ENCODE results near the gene PDGFB. TPM values are rescaled to one million over a fixed set of nuclear protein-coding genes. Genes with fewer than 3 reads are reported as not detected.
A peak's percentile ranks its signal among the peaks of the same experiment; 100 is the strongest.

Gene PDGFB
- total RNA-seq, 2 experiments from 2014 or later = 0.89 to 1.1 TPM

- DNase-seq = no peak
- peaks cover 12% of the 10 kb centered on the region for H3K27me3 Mint-ChIP-seq
- H3K27ac Mint-ChIP-seq = no peak overlapping the region
- H3K4me3 Mint-ChIP-seq = no peak overlapping the region
- no peaks in the 10 kb centered on the region for H3K36me3 Mint-ChIP-seq (ENCODE audit: low read depth)
- POLR2A ChIA-PET = no interaction called here
- peaks cover 4% of the 10 kb centered on the region for H3K9me3 Mint-ChIP-seq
- CTCF ChIA-PET = interaction anchor here (0.9 kb wide), 1 partner anchor 246 kb away, joined by 3 read pairs; no protein-coding TSS in a partner anchor
- H3K4me1 Mint-ChIP-seq = peaks cover 19% of the 10 kb centered on the region
Measured at GRCh38 chr22:39256186-39256552, 11.4 kb upstream of the PDGFB start.

GRCh38 chr22:39255449-39256185 lies 10.8 kb upstream of the PDGFB start:
- Mint-ChIP-seq H3K9me3 (no peaks in the 10 kb centered on the region), H3K4me3 (no peak overlapping the region), H3K36me3 (ENCODE audit: low read depth) (no peaks in the 10 kb centered on the region), H3K27ac (no peak overlapping the region), H3K27me3 (peaks cover 11% of the 10 kb centered on the region), H3K4me1 (peaks cover 19% of the 10 kb centered on the region)
- CTCF ChIA-PET = interaction anchor here (0.6 to 1.5 kb wide), 4 partner anchors 15 to 254 kb away, joined by 3 to 4 read pairs (median 3); no protein-coding TSS in a partner anchor
- DNase-seq = no peak
- POLR2A ChIA-PET = no interaction called here

GRCh38 chr22:39254789-39255298 lies 10.1 kb upstream of the PDGFB start:
- Mint-ChIP-seq H3K4me1 (peaks cover 19% of the 10 kb centered on the region), H3K9me3 (no peaks in the 10 kb centered on the region), H3K27ac (peak overlapping the region; percentile 83), H3K4me3 (peak overlapping the region; percentile 1), H3K27me3 (peaks cover 13% of the 10 kb centered on the region), H3K36me3 (ENCODE audit: low read depth) (no peaks in the 10 kb centered on the region)
- DNase-seq = peak; percentile 48
- POLR2A ChIA-PET = no interaction called here
- CTCF ChIA-PET = interaction anchor here (1.1 to 1.5 kb wide), 2 partner anchors 14 kb away, joined by 3 read pairs; no protein-coding TSS in a partner anchor

GRCh38 chr22:39254122-39254521 lies 9.3 kb upstream of the PDGFB start:
- no peaks in the 10 kb centered on the region for H3K9me3 Mint-ChIP-seq
- H3K27me3 Mint-ChIP-seq = peaks cover 18% of the 10 kb centered on the region
- peaks cover 19% of the 10 kb centered on the region for H3K4me1 Mint-ChIP-seq
- H3K27ac Mint-ChIP-seq = no peak overlapping the region
- H3K4me3 Mint-ChIP-seq = no peak overlapping the region
- no peaks in the 10 kb centered on the region for H3K36me3 Mint-ChIP-seq (ENCODE audit: low read depth)
- ChIA-PET CTCF (interaction anchor here (1.1 to 1.6 kb wide), 3 partner anchors 13 to 53 kb away, joined by 3 to 4 read pairs (median 3); no protein-coding TSS in a partner anchor), POLR2A (no interaction called here)
- DNase-seq = no peak

GRCh38 chr22:39253435-39254070 lies 8.8 kb upstream of the PDGFB start:
- Mint-ChIP-seq H3K4me1 (peaks cover 19% of the 10 kb centered on the region), H3K27ac (no peak overlapping the region), H3K27me3 (peaks cover 20% of the 10 kb centered on the region), H3K9me3 (no peaks in the 10 kb centered on the region), H3K4me3 (no peak overlapping the region), H3K36me3 (ENCODE audit: low read depth) (no peaks in the 10 kb centered on the region)
- ChIA-PET POLR2A (no interaction called here), CTCF (interaction anchor here (1.5 to 1.6 kb wide), 3 partner anchors 12 to 54 kb away, joined by 4 read pairs; no protein-coding TSS in a partner anchor)
- no peak for DNase-seq

- H3K4me1 Mint-ChIP-seq = peaks cover 19% of the 10 kb centered on the region
- H3K4me3 Mint-ChIP-seq = no peak overlapping the region
- DNase-seq = no peak
- ChIA-PET CTCF (interaction anchor here (1.3 to 1.6 kb wide), 4 partner anchors 9 to 55 kb away, joined by 3 to 4 read pairs (median 4); no protein-coding TSS in a partner anchor), POLR2A (no interaction called here)
- H3K27ac Mint-ChIP-seq = peak overlapping the region; percentile 28
- H3K36me3 Mint-ChIP-seq (ENCODE audit: low read depth) = no peaks in the 10 kb centered on the region
- no peaks in the 10 kb centered on the region for H3K9me3 Mint-ChIP-seq
- peaks cover 23% of the 10 kb centered on the region for H3K27me3 Mint-ChIP-seq
Measured at GRCh38 chr22:39252461-39253434, 8.0 kb upstream of the PDGFB start.

- peaks cover 19% of the 10 kb centered on the region for H3K4me1 Mint-ChIP-seq
- no peak overlapping the region for H3K4me3 Mint-ChIP-seq
- POLR2A ChIA-PET = no interaction called here
- H3K27ac Mint-ChIP-seq = no peak overlapping the region
- no peaks in the 10 kb centered on the region for H3K9me3 Mint-ChIP-seq
- DNase-seq = no peak
- CTCF ChIA-PET = interaction anchor here (1.3 to 1.6 kb wide), 3 partner anchors 10 to 55 kb away, joined by 3 to 4 read pairs (median 4); no protein-coding TSS in a partner anchor
- H3K27me3 Mint-ChIP-seq = peaks cover 30% of the 10 kb centered on the region
- no peaks in the 10 kb centered on the region for H3K36me3 Mint-ChIP-seq (ENCODE audit: low read depth)
Measured at GRCh38 chr22:39251762-39252460, 7.1 kb upstream of the PDGFB start.

GRCh38 chr22:39250838-39251237 lies 6.1 kb upstream of the PDGFB start:
- Mint-ChIP-seq H3K27ac (no peak overlapping the region), H3K4me3 (no peak overlapping the region), H3K4me1 (peaks cover 20% of the 10 kb centered on the region), H3K9me3 (no peaks in the 10 kb centered on the region), H3K36me3 (ENCODE audit: low read depth) (no peaks in the 10 kb centered on the region), H3K27me3 (peaks cover 40% of the 10 kb centered on the region)
- CTCF ChIA-PET = interaction anchor here (1.4 to 2.0 kb wide), 2 partner anchors 15 to 56 kb away, joined by 4 to 5 read pairs; no protein-coding TSS in a partner anchor
- POLR2A ChIA-PET = no interaction called here
- no peak for DNase-seq

GRCh38 chr22:39250131-39250530 lies 5.3 kb upstream of the PDGFB start:
- Mint-ChIP-seq H3K27me3 (peaks cover 48% of the 10 kb centered on the region), H3K27ac (no peak overlapping the region), H3K4me3 (no peak overlapping the region), H3K36me3 (ENCODE audit: low read depth) (no peaks in the 10 kb centered on the region), H3K9me3 (no peaks in the 10 kb centered on the region), H3K4me1 (peaks cover 18% of the 10 kb centered on the region)
- DNase-seq = no peak
- CTCF ChIA-PET = interaction anchor here (0.6 to 2.0 kb wide), 5 partner anchors 14 to 369 kb away, joined by 3 to 5 read pairs (median 3); no protein-coding TSS in a partner anchor
- POLR2A ChIA-PET = no interaction called here

- Mint-ChIP-seq H3K27me3 (peaks cover 54% of the 10 kb centered on the region), H3K4me3 (no peak overlapping the region), H3K9me3 (no peaks in the 10 kb centered on the region), H3K4me1 (peaks cover 11% of the 10 kb centered on the region), H3K27ac (no peak overlapping the region), H3K36me3 (ENCODE audit: low read depth) (no peaks in the 10 kb centered on the region)
- POLR2A ChIA-PET = no interaction called here
- no peak for DNase-seq
- CTCF ChIA-PET = interaction anchor here (0.6 to 2.0 kb wide), 3 partner anchors 13 to 113 kb away, joined by 3 to 5 read pairs (median 3); no protein-coding TSS in a partner anchor
Measured at GRCh38 chr22:39249086-39249704, 4.4 kb upstream of the PDGFB start.

GRCh38 chr22:39248254-39248653 lies 3.5 kb upstream of the PDGFB start:
- Mint-ChIP-seq H3K4me3 (no peak overlapping the region), H3K36me3 (ENCODE audit: low read depth) (no peaks in the 10 kb centered on the region), H3K9me3 (no peaks in the 10 kb centered on the region), H3K27ac (no peak overlapping the region), H3K4me1 (peaks cover 15% of the 10 kb centered on the region), H3K27me3 (peaks cover 59% of the 10 kb centered on the region)
- CTCF ChIA-PET = interaction anchor here (0.6 kb wide), 1 partner anchor 210 kb away, joined by 4 read pairs; no protein-coding TSS in a partner anchor
- no peak for DNase-seq
- POLR2A ChIA-PET = no interaction called here
